SW480 (cell line): Measurements from ENCODE around the gene CHST4.
"Not testable (repeated sequence)": the region's sequence is repeated elsewhere in the genome, so short reads cannot be mapped to it uniquely, and the experiment has no call there.

Source experiments
- DNase-seq: peaks from one replicate; pipeline ENCODE4 v3.0.0-alpha.2; 2016; ENCODE audit warnings: low spot score

The CHST4 gene

GRCh38 chr16:71570144-71570543, 43.9 kb downstream of the CHST4 start:
- DNase-seq: no peak

GRCh38 chr16:71572497-71573116, 46.4 kb downstream of the CHST4 start:
- DNase-seq: no peak

- DNase-seq: no peak
Measured at GRCh38 chr16:71573387-71574094, 47.3 kb downstream of the CHST4 start.

GRCh38 chr16:71574702-71575101, 48.5 kb downstream of the CHST4 start:
- DNase-seq: no peak

DNA sequence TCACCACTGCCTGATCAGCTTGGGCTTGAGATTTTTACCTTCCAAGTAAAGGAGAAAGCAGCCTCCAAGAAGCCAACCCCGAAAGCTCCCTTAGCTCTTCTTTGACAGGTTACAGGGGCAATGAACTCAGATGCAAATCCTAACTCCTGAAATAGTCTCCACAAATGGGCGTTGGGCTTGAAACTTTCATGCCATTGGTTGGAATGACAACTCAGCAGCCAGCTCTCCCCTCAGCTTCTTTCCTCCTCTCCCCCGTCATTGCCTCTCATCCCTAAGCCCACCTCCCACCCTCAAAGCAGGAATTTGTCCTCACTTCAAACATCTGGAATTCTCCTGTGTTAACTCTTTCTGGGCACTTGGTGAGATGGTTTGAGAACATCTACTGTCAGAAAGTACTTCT, 50.7 kb downstream of the CHST4 start, which contains the start of gene TAT:
Gene TAT, minus strand, starts transcription at position 122 of the 400 bp plus-strand sequence. CDS start 677 bp downstream, outside the sequence.
- no peak for DNase-seq

- DNase-seq: not testable (repeated sequence)
Measured at GRCh38 chr16:71582553-71582848, 56.3 kb downstream of the CHST4 start.

DNA sequence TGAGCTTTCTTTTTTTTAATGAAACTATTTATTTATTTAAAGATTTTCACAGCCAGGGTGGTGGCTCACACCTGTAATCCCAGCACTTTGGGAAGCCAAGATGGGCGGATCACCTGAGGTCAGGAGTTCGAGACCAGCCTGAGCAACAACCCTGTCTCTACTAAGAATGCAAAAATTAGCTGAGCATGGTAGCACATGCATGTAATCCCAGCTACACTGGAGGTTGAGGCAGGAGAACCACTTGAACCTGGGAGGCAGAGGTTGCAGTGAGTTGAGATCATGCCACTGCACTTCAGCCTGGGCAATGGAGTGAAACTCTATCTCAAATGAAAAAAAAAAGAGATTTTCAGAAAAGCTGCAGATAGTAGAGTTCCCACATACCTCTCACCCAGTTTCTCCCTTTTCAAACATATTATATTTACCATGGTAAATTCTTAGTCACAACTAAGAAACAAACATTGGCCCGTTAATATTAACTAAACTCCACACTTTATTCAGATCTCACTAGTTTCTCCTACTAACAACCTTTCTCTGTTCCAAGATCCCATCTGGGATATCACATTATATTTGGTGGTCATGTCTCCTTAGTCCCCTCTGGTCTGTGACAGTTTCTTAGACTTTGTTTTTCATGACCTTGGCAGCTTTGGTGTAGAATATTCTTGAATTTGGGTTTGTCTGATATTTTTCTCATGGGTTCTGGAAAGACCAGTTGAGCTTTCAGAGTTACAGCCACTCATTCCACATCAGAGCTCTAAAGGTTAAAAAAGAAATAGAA, 58.5 kb downstream of the CHST4 start:
- DNase-seq: no peak

DNA sequence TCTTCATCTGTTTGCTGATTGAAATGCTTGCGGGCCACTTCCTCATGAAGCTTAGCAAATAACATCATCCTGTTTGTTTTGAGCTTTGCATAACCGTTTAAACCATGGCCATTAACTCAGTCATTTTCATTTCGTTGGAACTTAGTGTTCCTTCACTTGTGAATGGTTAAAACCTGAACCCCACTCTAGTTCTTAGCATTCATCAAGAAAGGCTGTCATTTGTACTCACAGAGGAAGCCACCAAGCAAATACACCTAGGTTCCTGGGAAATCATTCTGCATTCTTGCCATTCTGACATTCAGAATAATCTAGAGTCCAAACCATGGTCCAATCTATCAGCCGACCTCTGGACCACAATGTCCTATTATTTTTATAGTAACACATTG, 59.1 kb downstream of the CHST4 start:
- no peak for DNase-seq
